ENCODE measurements around the gene XYLT2. TPM values are rescaled to one million over a fixed set of nuclear protein-coding genes. Genes with fewer than 3 reads are reported as not detected.

Gene XYLT2
- total and polyA plus RNA-seq, 10 of the 15 experiments (the other 5 are each of a cell fraction or from before 2014, with no cell fraction given) = 0.82 to 20.6 (median 13.0) TPM

GRCh38 chr17:50356892-50357510 is 11.1 kb downstream of the XYLT2 start:
- SMC1A ChIA-PET (ENCODE audit: uncharacterized antibody, unreplicated experiment) = no interaction called here
- Histone ChIP-seq H3K36me3 (ENCODE audit: control insufficient read depth in 2 of 2, insufficient read depth in 2 of 2, low read length in 1 of 2) (peaks cover 9 to 37% of the 10 kb centered on the region in 2 experiments; a peak in 3 of 4 replicates), H4K20me1 (ENCODE audit: control insufficient read depth, insufficient read depth) (no peaks in the 10 kb centered on the region), H3K27ac (ENCODE audit: control insufficient read depth, insufficient read depth) (no peak overlapping the region), H3K9me3 (replicated peaks; ENCODE audit: control insufficient read depth, insufficient read depth, low read length) (no peaks in the 10 kb centered on the region), H3K79me2 (ENCODE audit: control insufficient read depth, insufficient read depth, low read length) (no peaks in the 10 kb centered on the region), H2AFZ (ENCODE audit: control insufficient read depth, low read depth, low read length) (no peak overlapping the region), H3K4me1 (ENCODE audit: control insufficient read depth, insufficient read depth, low read length) (no peaks in the 10 kb centered on the region), H3K27me3 (replicated peaks in 1 of 2; ENCODE audit: control insufficient read depth in 2 of 2, insufficient read depth in 2 of 2, low read length in 1 of 2) (no peaks in the 10 kb centered on the region), H3K9ac (ENCODE audit: control insufficient read depth, insufficient read depth, low read length) (no peak overlapping the region), H3K4me2 (ENCODE audit: control insufficient read depth, insufficient read depth) (no peak overlapping the region), H3K4me3 (no peak overlapping the region)
- intact Hi-C loops (cut with micrococcal nuclease; ENCODE audit: unreplicated experiment) = no loop called here
- CTCF ChIA-PET = no interaction called here
- 96% methylated on average over 12 of the region's 12 CpGs for WGBS (ENCODE audit: insufficient coverage, insufficient replicate concordance, low lambda C conversion rate, missing lambda C conversion rate)
- ATAC-seq (no peak), FAIRE-seq (no peak), DNase-seq (ENCODE audit: low read depth, low spot score) (no peak)
- BruUV-seq (replicated peaks) = no TSS peak
- POLR2A ChIA-PET = no interaction called here
- in situ Hi-C loops (cut with MboI) = no loop called here
- RAD21 ChIA-PET (ENCODE audit: unreplicated experiment) = no interaction called here
- TF ChIP-seq BMI1 (IDR thresholded peaks at IDR 0.05; ENCODE audit: borderline replicate concordance) = no peak

- Histone ChIP-seq H3K4me3 (no peak overlapping the region), H3K4me2 (ENCODE audit: control insufficient read depth, insufficient read depth) (no peak overlapping the region), H4K20me1 (ENCODE audit: control insufficient read depth, insufficient read depth) (no peaks in the 10 kb centered on the region), H3K79me2 (ENCODE audit: control insufficient read depth, insufficient read depth, low read length) (no peaks in the 10 kb centered on the region), H3K4me1 (ENCODE audit: control insufficient read depth, insufficient read depth, low read length) (no peaks in the 10 kb centered on the region), H2AFZ (ENCODE audit: control insufficient read depth, low read depth, low read length) (no peak overlapping the region), H3K9me3 (replicated peaks; ENCODE audit: control insufficient read depth, insufficient read depth, low read length) (no peaks in the 10 kb centered on the region), H3K36me3 (ENCODE audit: control insufficient read depth in 2 of 2, insufficient read depth in 2 of 2, low read length in 1 of 2) (peaks cover 9 to 37% of the 10 kb centered on the region in 2 experiments; a peak in 3 of 4 replicates), H3K27ac (ENCODE audit: control insufficient read depth, insufficient read depth) (no peak overlapping the region), H3K27me3 (replicated peaks in 1 of 2; ENCODE audit: control insufficient read depth in 2 of 2, insufficient read depth in 2 of 2, low read length in 1 of 2) (no peaks in the 10 kb centered on the region), H3K9ac (ENCODE audit: control insufficient read depth, insufficient read depth, low read length) (no peak overlapping the region)
- BruUV-seq (replicated peaks) = no TSS peak
- TF ChIP-seq CEBPZ (IDR thresholded peaks at IDR 0.05; ENCODE audit: low read depth, low read length) (no peak), ZBTB33 (IDR thresholded peaks at IDR 0.05) (no peak), HSF1 (IDR thresholded peaks at IDR 0.05; ENCODE audit: low read depth, low read length) (no peak), CREM (IDR thresholded peaks at IDR 0.05; ENCODE audit: low read depth) (no peak), SRF (IDR thresholded peaks at IDR 0.05; ENCODE audit: low read depth in 2 of 2, low read length in 2 of 2) (no peak)
- ChIA-PET CTCF (interaction anchor here (1.1 to 1.7 kb wide), 2 partner anchors 11 to 71 kb away, joined by 4 to 5 read pairs; no protein-coding TSS in a partner anchor), POLR2A (no interaction called here), SMC1A (ENCODE audit: uncharacterized antibody, unreplicated experiment) (no interaction called here), RAD21 (ENCODE audit: unreplicated experiment) (no interaction called here)
- 96% methylated on average over 16 of the region's 17 CpGs for WGBS (ENCODE audit: insufficient coverage, insufficient replicate concordance, low lambda C conversion rate, missing lambda C conversion rate)
- ATAC-seq (no peak), DNase-seq (ENCODE audit: low read depth, low spot score) (no peak), FAIRE-seq (no peak)
- intact Hi-C loops (cut with micrococcal nuclease; ENCODE audit: unreplicated experiment) = no loop called here
- in situ Hi-C loops (cut with MboI) = no loop called here
These were observed 12.3 kb downstream of the XYLT2 start for GRCh38 chr17:50358177-50358576.

Measured in GM12878 (cell line).